ENCODE results near the gene CHST10. TPM values are rescaled to one million over a fixed set of nuclear protein-coding genes. Genes with fewer than 3 reads are reported as not detected.

CHST10 gene
- total and polyA plus RNA-seq, 2 donors (not counting 3 experiments of a cell fraction or from before 2014, with no cell fraction given) = 11.1 to 12.3 TPM

DNA sequence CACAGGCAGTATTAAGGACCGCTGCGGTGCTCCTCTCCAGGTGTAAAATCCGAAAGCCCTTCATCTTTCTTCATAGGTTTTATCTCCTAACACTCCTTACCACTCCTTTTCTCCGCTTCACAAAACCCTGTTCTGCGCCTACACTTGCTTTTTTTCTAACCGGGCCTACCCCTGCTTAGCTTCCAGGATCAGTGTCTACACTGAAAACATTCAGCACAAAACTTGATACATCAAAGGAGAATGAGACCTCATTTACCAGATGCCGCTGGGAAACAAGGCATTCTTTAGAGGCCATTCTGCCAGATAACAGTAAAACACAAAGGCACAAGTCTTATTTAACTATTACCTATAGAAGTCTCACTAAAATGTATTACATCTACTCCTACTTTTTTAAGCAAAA, 13.1 kb downstream of the CHST10 start:
- Histone ChIP-seq H3K9ac (replicated peaks; ENCODE audit: extremely low read depth, insufficient read depth, low read length) (no peak overlapping the region), H3K27ac (ENCODE audit: insufficient read depth, low read depth, low read length) (no peak overlapping the region), H3K79me2 (ENCODE audit: control insufficient read depth, insufficient read depth, low read length) (no peaks in the 10 kb centered on the region), H3K4me1 (ENCODE audit: control insufficient read depth, extremely low read depth, insufficient read depth, low read length) (no peaks in the 10 kb centered on the region), H4K20me1 (replicated peaks; ENCODE audit: control insufficient read depth, extremely low read depth, insufficient read depth, low read length) (no peaks in the 10 kb centered on the region), H2AFZ (ENCODE audit: low read depth, low read length) (no peak overlapping the region), H3K9me1 (replicated peaks; ENCODE audit: control insufficient read depth, extremely low read depth, insufficient read depth, low read length) (no peaks in the 10 kb centered on the region), H3K4me3 (replicated peaks in 1 of 3; ENCODE audit: insufficient read depth in 1 of 3, low read depth in 1 of 3, low read length in 3 of 3) (no peak overlapping the region), H3K36me3 (ENCODE audit: control insufficient read depth in 2 of 2, extremely low read depth in 1 of 2, insufficient read depth in 2 of 2, low read length in 2 of 2) (peaks cover 2 to 12% of the 10 kb centered on the region in 2 experiments), H3K4me2 (ENCODE audit: insufficient read depth, low read length) (no peak overlapping the region), H3K9me3 (replicated peaks; ENCODE audit: control insufficient read depth, insufficient read depth, low read length) (no peaks in the 10 kb centered on the region), H3K27me3 (ENCODE audit: control insufficient read depth in 2 of 2, insufficient read depth in 2 of 2, low read length in 2 of 2) (no peaks in the 10 kb centered on the region)
- no peak for DNase-seq (ENCODE audit: low read depth, low spot score)
- intact Hi-C loops (cut with micrococcal nuclease) (no loop called here), dilution Hi-C loops (cut with MboI; ENCODE audit: extremely low pct_ligation_motif_present, low sequenced_read_pairs) (no loop called here)
- ChIA-PET POLR2A (no interaction called here), CTCF (no interaction called here)
- TF ChIP-seq JUN (IDR thresholded peaks at IDR 0.05; ENCODE audit: borderline replicate concordance, insufficient read depth, insufficient read length, low read depth) (no peak), GATA2 (IDR thresholded peaks at IDR 0.05; ENCODE audit: insufficient read depth, insufficient read length, low read depth, low read length) (no peak), EZH2 (IDR thresholded peaks at IDR 0.05; ENCODE audit: borderline replicate concordance, low read depth, low read length, severe bottlenecking) (no peak), FOS (IDR thresholded peaks at IDR 0.05; ENCODE audit: borderline replicate concordance, insufficient read depth, low read length) (no peak), POLR2AphosphoS5 (IDR thresholded peaks at IDR 0.05; ENCODE audit: insufficient read depth, low read depth, low read length) (no peak), MYC (IDR thresholded peaks at IDR 0.05; ENCODE audit: low read depth, low read length) (no peak), POLR2A (IDR thresholded peaks at IDR 0.05; ENCODE audit: low read depth, low read length) (no peak)
- TF ChIP-seq, protein P1, sequence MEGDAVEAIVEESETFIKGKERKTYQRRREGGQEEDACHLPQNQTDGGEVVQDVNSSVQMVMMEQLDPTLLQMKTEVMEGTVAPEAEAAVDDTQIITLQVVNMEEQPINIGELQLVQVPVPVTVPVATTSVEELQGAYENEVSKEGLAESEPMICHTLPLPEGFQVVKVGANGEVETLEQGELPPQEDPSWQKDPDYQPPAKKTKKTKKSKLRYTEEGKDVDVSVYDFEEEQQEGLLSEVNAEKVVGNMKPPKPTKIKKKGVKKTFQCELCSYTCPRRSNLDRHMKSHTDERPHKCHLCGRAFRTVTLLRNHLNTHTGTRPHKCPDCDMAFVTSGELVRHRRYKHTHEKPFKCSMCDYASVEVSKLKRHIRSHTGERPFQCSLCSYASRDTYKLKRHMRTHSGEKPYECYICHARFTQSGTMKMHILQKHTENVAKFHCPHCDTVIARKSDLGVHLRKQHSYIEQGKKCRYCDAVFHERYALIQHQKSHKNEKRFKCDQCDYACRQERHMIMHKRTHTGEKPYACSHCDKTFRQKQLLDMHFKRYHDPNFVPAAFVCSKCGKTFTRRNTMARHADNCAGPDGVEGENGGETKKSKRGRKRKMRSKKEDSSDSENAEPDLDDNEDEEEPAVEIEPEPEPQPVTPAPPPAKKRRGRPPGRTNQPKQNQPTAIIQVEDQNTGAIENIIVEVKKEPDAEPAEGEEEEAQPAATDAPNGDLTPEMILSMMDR (IDR thresholded peaks at IDR 0.05; ENCODE audit: extremely low read depth in 1 of 2, insufficient read depth in 1 of 2, low read depth in 1 of 2, low read length in 2 of 2) = no peak
- TF ChIP-seq, protein P2, sequence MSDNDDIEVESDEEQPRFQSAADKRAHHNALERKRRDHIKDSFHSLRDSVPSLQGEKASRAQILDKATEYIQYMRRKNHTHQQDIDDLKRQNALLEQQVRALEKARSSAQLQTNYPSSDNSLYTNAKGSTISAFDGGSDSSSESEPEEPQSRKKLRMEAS (IDR thresholded peaks at IDR 0.05; ENCODE audit: insufficient read depth, insufficient read length) = no peak
- no TSS peak for BruUV-seq (replicated peaks)
- FAIRE-seq = no peak

All from endothelial cell of umbilical vein (primary cell).